HL-60/S4 treated with retinoic acid at 250 ng/mL for 4 days and 3 days (cell line): Measurements from ENCODE around the gene MTF1.
"Not testable (repeated sequence)": the region's sequence is repeated elsewhere in the genome, so short reads cannot be mapped to it uniquely, and the experiment has no call there.

Source experiments
- in situ Hi-C: fragments of 300-500 bp; cut with MboI; formaldehyde crosslinking; loops from 2 replicates; pipeline ENCODE4 v1.7.0; 2022; ENCODE audit warnings: low sequenced_read_pairs

MTF1 gene

DNA sequence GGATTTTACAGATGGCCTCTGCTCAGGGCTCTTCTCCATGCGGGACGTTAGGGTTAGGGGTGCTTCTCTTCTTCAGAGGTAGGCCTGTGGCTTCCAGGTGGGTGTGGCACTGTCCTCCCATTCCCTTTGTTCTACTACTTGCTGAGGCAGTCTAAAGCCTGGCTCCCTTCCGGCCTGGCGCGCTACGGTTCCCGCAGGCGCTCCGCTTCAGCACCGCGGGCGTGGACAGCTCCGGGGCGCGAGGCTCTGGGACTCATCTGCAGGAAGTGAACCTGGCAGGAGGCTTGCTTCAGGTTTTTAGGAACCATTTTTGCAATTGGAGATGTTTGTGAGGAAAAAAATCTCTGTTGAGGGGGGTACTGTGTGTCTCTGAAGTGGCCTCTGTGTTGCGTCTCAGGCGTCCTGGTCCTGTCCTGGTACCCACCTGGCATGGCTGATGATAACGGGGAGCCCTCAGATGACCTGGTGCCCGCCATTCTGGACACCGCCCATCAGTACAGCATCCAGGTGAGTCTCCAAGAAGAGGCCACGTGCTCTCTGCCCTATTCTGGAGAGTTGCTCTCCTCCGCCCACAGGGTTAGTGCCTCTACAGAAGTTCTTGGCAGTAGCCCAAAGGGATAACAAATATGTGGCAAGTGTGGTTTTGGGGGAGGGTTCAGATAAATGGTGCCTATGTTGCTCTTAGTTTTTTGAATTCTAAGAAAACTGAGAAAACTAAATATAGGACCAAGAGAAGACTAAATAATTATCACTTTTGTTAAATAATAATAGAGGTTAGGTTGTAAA, 63.9 kb downstream of the MTF1 start:
- in situ Hi-C loops = no loop called here

DNA sequence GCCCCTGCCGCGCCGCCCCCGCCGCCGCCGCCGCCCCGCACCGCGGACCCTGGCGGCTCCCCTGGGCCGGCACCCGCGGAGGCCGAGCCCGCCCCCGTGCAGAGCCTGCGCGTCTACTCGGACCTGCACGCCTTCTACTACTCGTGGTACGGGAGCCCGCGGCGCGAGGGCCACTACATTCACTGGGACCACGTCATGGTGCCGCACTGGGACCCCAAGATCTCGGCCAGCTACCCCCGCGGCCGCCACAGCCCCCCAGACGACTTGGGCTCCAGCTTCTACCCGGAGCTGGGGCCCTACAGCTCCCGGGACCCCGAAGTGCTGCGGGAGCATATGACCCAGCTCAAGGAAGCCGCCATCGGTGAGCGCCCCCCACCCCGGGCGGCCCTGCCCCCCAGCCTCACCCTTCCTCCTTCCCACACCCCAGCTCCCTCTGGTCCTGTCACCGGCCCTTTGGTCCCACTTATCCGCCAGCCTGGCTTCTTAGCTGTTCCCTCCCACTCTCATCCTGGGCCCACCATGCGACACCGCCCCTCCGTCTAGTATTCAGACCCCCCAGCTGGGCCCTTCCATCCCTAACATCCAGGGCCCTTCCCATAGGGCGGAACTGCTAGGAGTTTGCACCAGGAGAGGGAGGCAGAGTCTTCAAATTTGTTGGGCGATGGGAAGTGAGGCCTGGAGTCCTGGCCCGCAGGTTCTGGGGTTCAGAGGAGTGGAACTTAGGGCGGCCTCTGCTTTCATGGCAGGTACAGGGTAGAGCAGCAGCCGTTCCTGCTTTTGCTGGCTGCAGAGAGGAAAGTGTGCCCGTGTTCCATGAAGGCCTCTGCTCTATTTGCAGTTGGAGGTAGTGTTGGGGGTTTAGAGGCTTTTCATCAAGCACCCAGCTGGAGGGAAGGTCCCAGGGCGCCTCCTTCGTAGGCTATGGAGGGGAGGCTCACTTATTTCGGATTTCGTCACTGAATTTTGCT, 64.7 kb downstream of the MTF1 start:
- in situ Hi-C loops = no loop called here

DNA sequence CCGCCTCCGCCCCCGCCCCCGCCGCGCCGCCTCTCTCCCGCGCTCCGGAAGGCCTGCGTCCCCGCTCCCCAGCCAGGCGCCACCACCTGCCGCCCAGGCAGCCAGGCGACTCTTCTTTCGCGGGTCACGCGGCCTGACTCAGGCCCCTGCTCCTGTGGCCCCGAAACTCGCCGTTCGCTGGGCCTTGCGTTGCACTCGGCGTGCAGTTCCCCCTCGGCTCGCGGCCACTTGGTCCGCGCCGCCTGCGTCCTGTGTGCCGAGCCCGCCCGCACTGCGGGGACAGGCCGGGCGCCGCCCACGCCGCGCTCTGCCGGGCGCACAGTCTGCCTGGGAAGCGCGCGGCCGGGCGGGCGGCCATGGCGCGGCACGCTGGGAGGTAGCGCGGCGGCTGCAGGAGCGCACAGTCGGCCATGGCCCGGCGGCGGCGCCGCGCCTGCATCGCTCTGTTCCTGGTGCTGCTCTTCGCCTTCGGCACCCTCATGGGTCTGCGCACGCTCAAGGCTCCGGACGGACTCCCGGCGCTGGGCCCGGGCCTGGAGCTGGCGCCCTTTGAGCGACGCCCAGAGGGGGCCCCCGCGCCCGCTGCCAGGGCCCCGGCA, 65.5 kb downstream of the MTF1 start, which contains the start of gene MANEAL:
Gene MANEAL (plus strand): TSS at position 75 of the 599 bp plus-strand sequence. CDS start 336 bp downstream, at position 411.
- in situ Hi-C loops = no loop called here

DNA sequence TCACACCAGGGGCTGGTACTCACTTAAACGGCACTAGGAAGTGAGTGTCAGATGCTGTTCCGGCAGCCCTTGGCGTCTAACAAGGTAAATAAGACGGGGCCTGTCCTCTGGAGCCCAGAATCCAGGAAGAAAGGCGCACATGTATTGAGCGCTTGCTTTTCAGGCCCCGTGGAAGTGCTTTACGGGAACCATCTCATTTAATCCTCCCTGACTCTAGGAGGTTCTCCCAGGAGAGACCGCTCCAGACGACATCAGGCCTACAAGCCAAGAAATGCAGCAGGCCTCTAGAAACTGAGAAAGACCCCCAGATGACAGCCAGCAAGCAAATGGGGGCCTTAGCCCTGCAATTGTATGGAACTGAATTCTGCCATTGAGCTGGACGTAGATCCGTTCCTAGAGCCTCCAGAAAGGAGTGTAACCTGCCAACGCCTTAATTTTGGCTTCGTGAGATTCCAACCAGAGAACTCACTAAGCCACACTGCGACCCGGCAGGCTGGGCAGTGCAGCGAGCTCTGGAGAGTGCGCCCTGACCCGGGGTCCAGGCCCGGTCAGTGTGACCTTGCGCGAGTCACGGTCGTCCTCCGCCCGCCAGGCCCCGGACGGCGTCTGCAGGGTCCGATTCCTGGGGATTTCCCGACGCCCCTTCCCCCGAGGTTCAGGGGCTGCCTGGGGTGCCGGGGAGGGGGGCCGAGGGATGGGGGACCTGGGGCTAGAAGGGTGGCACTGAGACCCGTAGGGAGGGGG, 66.3 kb downstream of the MTF1 start:
- in situ Hi-C loops = no loop called here

DNA sequence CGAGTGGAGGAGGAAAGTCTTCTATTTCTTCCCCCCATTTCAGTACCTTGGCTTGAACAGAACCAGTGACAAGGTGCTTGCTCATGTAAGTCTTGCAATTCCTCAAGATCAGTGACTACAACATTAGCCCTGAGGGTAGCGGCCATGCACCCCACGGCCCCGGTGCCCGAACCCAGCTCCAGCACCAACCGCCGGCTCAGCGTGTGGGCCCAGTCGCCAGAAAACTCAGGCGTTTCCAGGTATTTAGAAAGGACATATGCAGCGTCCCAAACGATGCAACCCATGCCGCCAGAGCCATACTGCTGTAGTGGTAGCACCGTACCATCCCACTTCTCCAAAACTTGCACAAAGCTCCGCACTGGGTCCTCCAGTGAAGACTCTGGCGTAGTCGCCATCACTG, 76.9 kb downstream of the MTF1 start:
- in situ Hi-C loops = no loop called here

DNA sequence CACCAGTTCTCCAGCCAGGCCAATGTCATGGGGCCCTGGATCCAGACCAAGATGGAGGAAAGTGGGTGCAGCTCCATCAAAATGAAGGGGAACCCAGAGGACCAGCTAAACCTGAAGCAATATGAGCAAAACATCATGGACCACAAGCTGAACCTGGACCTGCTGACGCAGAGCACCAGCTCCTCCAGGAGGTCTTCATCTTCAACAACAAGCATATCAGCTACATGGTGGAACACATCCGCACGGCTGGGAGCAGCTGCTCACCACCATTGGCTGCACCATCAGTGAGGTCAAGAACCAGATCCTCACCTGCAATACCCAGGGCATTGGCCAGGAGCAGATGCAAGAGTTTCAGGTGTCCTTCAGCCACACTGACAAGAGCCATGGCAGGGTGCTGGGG, 80.7 kb downstream of the MTF1 start:
- in situ Hi-C loops = no loop called here

DNA sequence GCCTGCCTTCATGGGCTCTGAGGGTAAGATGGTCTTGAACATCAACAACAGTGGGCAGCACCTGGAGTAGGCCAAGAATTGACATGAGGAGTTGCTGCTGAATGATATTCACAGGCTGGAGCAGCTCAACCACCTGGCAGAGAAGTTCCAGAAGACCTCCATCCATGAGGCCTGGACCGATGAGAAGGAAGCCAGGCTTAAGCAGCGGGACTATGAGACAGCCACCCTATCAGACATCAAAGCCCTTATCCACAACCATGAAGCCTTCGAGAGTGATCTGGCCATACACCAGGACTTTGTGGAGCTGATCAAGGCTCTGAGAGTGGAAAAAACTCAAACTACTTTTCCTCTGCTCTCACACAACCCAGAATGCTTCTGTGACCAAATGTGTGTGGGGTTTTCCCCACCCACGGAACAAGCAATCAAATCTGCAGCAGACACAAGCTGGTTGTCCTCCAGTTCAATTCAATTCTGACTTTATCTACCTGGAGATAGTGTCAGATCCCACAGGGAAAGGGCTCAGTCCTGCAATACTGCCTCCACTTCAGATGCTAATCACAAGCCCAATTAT, 82.4 kb downstream of the MTF1 start:
- in situ Hi-C loops = no loop called here

DNA sequence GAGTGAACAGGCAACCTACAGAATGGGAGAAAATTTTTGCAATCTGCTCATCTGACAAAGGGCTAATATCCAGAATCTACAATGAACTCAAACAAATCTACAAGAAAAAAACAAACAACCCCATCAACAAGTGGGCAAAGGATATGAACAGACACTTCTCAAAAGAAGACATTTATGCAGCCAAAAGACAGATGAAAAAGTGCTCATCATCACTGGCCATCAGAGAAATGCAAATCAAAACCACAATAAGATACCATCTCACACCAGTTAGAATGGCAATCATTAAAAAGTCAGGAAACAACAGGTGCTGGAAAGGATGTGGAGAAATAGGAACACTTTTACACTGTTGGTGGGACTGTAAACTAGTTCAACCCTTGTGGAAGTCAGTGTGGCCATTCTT, 88.0 kb downstream of the MTF1 start:
- in situ Hi-C loops = not testable (repeated sequence)

DNA sequence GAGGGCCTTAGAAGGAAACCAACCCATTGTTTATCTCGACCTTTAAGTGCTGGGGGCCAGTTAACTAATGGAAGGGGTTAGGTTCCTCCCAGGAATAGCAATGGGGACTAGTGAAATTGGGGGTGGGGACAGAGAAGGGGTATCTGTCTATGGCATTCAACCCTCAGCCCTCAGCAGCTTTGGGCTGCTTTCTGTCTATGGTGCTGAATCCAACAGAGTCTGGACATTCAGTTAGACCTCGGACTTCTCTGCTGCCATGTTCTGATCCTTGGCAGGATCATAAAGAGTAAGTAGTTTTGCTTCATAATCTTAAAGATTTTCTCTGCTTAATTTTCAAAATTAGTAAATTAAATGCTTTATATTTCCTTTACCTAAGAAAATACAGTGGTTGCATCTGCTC, 91.9 kb downstream of the MTF1 start:
- in situ Hi-C loops = no loop called here

DNA sequence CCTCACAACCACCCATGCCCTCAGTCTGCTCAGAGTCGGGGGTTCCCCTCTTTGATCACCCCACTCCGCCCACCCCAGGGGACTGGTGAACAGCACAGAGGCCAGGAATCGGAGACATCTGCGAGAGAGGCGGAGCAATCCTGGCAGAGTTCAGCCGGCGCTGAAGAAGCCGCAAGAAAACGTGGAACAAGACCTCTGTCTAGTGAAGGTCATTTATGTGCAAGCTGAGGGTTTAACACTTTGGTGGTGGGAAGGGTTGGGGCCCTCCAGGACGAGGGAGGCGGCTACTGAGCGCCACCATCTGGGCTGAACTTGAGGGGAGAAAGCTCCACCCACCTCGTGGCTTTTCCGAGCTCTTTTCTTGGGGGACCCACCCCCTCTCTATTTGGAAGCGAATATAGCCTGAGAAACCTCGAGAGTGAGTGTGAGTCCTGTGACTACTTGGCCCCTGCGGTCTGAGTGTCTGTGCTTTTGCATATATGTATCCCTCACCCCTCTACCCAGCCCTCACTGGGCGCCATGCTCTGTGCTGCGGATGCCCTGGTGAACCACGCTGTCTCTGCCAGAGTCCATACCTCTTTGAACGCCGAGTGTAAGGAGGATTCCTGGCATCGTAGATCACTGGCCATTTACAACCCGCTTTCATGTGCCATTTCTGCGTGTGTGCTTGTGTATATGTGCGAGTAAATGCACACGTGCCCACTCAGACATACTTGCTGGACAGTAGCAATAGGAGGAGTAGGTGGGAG, 93.3 kb downstream of the MTF1 start:
- in situ Hi-C loops = no loop called here

DNA sequence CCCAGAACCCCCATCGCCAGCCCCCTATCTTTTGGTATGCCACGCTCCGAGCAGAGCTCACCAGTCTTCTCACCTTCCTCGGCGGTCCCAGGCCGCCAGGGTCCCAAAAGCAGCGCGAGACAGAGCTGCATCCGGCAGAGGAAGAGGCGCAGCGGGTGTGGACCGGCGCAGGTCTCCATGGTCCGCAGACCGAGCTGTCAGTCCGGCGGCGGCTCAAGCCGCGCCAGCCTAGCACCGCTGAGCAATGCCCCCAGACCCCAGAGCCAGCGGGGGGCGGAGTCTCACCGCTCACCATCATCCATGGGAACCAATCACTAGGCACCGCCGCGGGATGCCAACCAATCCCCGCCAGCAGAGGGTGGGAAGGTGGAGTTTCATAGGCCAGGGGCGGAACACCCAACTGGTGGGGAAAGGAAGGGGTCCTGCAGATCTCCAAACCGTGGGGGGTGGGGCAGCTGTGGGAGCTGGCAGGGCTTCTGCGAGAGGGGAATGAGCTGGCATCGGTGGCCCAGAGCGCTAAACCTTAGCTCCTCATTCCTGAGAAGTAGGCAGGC, 94.4 kb downstream of the MTF1 start, which contains the start of gene EPHA10:
Gene EPHA10 (minus strand): TSS at position 233 of the 554 bp plus-strand sequence. CDS start 54 bp downstream, at position 179.
- in situ Hi-C loops = no loop called here

DNA sequence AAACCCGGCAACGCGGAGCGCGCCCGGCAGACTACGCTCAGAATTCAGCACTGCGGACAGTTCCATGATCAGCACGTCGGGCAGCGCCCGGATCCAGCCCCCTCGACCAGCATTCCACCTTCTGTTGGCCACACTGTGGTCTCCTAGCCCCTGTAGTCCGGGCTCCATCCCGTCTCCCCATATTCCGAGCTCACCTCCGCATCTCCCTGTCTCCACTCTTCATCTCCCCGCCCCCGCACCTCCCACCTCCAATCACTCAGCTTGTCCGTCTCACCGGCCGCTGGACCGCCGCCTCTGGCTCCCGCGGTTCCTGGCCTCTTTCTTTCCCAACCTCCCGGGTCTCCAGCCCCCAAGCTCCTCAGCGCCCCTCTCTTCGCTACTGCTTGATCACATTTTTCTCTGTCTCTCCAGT, 95.0 kb downstream of the MTF1 start:
- in situ Hi-C loops = no loop called here

DNA sequence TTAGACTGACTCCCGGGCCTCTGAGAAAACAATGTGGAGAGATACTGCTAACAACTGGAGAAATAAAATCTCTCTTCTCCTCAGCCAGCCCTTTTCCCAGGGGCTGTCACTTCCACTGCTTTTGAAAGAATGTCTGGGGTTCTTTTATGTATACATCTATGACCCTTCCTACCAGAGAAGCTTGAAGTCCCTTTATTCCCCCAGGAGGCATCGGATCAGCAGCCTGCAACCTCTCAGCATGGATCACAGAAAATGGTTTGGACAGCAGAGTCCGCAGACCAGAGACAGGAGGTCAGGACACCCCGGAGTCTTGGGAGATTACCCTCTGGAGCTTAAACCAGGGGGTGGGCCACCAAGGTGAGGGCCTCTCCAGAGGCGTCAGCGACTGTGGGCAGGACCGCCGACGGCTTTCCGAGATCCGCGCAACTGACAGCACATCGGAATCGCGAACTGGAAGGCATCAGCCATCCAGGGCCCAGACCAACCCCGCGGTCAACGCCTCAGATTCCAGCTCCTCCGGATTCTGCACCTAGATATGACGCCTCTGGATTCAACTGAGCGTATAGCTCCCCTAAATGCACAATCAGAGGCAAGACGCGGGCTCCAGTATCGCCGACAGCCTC, 95.5 kb downstream of the MTF1 start:
- in situ Hi-C loops = no loop called here

DNA sequence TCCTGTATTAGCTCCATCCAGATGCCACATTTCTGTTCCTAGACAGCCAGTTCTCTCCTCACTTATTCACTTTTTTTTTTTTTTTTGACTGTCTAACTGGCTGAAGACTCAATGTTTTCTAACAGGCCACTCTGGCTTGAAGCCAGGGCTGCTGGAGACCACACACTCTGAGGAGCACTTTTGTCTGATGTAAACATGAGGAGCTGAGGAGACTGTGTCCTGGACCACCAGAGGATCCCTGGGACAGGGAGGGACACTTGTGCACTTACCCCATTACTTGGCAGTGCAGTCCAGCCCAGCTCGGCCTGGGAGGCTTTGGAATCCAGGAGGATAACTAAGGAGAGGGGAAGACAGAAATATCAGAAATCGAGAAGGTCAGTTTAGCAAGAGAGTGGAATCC, 96.9 kb downstream of the MTF1 start:
- in situ Hi-C loops = no loop called here

DNA sequence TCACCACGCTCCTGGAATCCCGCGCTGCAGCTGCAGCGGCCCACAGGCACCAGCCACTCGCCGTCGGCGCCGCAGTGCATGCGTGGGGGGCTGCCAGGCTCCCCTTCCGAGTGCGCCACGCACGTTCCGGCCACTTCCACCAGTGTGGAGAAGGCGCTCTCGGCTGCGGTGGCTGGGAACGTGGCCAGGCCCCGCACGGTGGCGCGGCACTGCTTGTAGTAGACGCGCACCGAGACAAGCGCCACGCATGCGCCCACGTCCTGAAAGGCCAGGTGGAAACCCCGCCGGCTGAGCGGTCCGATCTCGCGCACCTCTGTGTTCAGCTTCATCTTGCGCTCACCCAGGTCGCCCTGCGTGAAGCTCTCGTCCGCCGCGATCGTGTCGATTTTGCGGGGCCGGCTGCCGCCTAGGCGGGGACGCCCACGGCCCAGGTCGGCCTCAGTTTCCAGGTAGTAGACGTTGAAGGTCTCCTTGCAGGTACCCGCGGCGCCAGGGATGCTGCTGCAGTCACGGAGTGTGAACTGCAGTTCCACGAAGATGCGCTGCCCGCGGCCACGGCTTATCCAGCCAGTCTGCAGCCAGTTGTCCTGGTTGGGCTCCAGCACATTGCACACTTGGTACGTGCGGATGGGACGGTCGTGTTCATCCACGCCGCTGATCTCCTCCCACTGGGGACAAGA, 97.8 kb downstream of the MTF1 start:
- in situ Hi-C loops = no loop called here
